ENCODE data around the gene JMJD8.
"Not testable (repeated sequence)": the region's sequence is repeated elsewhere in the genome, so short reads cannot be mapped to it uniquely, and the experiment has no call there.

Gene JMJD8

DNA sequence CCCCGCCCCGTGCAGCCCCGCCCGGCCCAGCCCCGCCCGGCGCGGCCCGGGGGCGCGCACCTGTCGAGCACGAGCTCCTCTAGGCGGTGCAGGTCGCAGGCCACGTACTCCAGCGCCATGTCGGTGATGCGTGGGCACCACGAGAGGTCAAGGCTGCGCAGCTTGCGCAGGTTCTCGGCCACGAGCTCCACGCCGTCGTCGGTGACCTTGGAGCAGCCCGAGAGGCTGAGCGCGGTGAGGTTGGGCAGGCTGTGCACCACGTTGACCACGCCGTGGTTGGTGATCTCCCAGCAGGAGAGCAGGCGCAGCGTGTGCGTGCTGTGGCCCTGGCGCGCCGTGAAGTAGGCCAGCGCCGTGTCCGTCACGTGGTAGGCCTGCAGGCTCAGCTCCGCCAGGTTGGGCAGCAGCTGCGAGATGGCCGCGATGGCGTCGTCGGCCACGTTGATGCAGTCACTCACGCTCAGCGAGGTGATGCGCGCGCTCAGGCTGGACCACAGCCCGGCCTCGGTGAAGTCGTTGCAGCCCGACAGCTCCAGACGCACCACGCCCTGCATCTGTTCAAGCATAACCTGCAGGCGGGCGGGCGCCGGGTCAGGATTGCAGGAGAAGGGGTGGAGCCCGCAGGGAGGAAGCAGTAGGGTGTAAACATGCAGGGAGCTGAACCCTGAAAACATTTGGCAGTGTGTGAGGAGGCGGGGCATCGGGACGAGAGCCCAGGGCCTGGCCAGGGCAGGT is 11.4 kb upstream of the JMJD8 start:
- H3K4me3 ChIP-seq: peak overlapping the region; percentile 15 to 51 (median 33)

DNA sequence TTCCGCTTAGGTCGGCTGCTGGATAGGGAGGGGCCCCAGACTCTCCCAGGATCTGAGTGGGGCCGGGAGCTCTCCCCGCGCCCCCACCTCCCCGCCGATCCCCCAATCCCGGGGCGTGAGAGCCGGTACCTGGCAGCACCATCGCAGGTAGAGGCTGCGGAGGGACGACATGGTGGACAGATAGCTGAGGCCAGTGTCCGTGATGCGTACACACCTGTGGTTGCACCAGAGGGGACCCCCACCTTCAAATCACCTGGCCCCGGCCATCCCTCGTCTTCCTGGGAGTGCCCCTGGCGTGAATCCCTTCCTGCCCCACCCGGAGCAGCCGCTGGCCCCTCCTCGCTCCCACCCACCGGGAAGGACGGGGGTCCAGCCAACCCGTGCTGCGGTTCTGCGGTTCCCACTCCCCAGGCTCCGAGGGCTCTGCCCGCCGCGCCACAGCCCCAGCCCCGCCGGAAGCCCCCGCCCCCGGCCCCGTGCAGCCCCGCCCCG is 10.8 kb upstream of the JMJD8 start:
- Histone ChIP-seq H3K27ac (peak overlapping the region in 16 of 21 experiments; percentile 19 to 78 (median 60)), H3K4me3 (peak overlapping the region; percentile 15 to 51 (median 33))

More for the DNA sequence above, 11.4 kb upstream of the JMJD8 start:
- peak overlapping the region in 15 of 21 experiments; percentile 38 to 76 (median 66) for H3K27ac ChIP-seq

DNA sequence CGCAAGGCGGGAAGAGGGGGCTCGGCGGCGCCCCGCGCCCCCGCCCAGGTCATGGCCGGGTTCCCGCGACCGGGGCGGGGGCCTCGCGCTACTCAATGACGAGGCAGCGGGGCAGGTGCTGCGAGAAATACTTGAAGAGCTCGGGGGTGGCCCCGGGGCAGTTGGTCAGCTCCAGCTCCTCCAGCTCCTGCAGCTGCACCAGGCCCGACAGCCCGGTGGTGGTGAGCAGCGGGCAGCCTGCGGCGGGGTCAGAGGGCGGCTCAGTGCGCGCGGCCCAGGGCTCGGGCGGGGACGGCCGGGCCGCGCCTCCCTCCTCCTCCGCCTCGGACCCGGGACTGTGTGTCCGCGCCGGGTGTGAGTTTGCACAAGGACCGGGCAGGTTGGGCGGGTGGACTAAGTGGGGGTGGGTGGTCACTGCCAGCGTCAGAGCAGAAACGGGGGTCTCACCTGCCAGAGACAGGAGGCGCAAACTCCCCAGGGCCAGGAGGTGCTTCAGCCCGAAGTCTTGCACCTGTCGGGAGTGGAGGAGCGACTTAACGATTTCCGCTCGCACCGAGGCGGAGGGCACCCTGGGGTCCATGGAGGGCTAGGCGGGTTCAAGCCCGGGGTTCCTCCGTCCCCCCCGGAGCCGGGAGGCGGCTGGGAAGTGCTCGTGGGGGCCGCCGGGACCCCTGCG is 10.2 kb upstream of the JMJD8 start:
- Histone ChIP-seq H3K4me3 (peak overlapping the region; percentile 15 to 51 (median 33)), H3K27ac (peak overlapping the region in 15 of 21 experiments; percentile 19 to 78 (median 60))

DNA sequence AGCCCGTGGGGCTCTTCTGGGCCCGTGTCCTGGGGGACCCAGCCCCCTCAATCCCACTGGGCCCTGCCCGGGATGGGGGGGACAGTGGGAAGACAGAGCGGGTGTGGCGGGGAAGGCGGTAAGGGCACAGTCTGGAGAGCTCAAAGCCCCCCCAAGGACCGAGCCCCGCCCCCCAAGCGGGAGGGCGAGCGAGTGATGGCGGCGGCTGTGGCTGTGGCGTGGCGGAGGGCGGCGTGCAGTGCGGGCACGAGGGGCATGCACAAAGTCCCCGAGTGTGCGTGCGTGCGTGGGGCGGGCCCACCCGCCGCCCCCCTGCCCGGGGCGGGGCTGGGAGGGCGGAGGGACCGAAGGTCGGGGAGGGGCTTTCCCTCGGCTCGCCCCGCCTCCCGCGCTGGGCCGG is 9.6 kb upstream of the JMJD8 start:
- H3K4me3 ChIP-seq: peak overlapping the region in 2 of 7 experiments; percentile 33 to 51
- peak overlapping the region in 4 of 21 experiments; percentile 0 to 31 (median 27) for H3K27ac ChIP-seq

DNA sequence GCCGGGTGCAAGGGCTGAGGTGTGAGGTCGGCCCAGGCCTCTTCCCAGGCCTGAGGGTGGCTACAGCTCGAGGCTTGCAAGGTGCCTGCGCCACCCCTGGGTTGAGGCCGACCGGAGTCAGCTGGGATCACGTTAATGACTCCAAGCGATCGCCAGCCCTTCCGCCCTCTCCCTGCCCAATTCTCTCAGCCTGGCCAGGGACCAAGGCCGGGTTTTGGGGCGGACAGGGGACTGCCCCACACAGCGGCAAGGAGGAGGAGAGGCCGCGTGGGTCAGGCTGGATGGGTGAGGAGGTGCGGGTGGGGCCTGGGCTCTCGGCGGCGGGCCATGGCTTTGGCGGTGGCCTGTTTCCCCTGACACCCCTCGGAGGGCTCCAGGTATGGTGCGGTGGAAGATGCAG is 9.2 kb upstream of the JMJD8 start:
- peak overlapping the region in 4 of 21 experiments; percentile 0 to 31 (median 27) for H3K27ac ChIP-seq
- H3K4me3 ChIP-seq: no peak overlapping the region

DNA sequence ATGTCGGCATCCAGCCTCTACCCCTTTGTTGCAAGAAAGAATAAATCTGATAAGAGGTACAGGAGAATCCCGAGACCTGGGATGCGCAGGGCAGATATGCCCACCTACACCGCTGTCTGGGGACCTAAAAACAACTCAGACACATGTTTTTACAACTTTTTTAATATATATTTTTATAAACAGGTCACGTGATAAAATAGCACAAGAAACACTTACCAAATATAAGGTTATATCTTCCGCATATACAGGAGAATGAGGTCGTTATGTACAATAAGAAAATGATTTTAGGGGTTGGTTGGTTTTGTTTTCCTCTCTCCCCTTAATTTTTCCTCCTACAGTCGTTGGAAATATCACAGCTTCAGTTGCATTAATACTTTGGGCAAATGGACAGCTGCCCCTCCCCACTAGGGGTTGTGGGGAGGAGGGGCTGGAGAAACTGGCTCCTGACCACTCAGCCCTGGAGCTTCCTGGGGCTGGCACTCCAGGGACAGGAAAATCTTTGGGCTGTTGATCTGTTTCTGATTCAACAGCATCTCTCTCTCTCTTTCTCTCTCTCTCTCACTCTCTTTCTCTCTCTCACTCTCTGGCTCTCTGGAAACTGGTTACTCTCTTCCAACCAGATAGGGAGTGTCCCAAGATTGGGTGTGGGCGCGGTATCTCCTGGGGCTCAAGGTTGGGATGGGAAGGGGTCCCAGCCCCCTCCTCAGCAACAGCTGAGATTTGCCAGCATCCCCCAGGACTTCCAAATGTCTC is 8.4 kb upstream of the JMJD8 start:
- peak overlapping the region in 3 of 21 experiments; percentile 9 to 29 (median 25) for H3K27ac ChIP-seq
- H3K4me3 ChIP-seq: no peak overlapping the region

DNA sequence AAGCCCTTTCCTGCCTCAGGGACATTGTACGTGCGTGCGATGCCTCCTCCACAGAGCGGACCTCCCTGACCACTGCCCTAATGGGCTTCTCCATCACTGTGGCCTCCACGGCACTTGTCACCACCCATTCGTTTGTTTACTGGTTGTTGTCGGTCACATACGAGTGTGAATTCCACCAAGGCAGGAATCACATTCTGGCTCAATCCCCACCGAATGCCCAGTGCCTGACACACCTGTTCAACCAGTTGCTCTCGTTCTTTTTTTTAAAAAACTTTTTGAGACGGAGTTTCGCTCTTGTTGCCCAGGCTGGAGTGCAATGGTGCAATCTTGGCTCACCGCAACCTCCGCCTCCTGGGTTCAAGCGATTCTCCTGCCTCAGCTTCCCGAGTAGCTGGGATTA is 7.1 kb upstream of the JMJD8 start:
- peak overlapping the region in 4 of 21 experiments; percentile 0 to 95 (median 92) for H3K27ac ChIP-seq
- not testable (repeated sequence) for H3K4me3 ChIP-seq

DNA sequence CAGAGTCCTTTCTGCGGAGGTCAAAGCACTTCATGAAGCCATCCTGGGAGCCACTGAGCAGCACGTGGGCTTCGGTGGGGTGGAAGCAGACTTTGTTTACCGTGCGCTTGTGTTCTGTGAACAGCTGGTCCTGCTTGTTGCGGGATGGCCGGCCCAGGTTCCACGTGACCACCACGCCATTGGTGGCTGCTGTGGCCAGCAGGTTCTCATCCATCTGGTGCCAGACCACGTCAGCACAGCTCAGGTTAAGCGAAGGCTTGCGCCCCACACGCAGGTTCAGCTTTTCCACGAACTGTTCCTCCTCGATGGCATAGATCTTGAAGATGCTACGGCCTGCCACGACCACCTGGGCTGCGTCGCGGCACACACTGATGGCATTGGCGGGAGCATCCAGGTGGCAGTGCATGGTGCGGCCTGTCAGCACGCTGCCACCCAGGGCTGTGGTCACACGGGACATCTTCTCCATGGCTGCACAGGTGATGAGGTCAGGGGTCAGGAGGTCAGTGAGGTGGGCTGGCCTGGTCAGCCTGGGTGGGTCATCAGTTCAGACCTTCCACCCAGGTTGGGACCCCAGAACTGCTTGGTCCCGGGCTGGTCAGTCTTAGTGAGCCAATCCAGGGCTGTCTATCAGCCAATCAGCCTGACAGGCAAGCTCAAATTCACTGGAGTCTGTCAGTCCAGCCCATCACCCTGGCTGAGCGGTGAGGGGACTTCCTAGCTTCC is 5.2 kb upstream of the JMJD8 start:
- Histone ChIP-seq H3K27ac (peak overlapping the region in 20 of 21 experiments; percentile 74 to 98 (median 92)), H3K4me3 (peak overlapping the region; percentile 69 to 98 (median 88))

DNA sequence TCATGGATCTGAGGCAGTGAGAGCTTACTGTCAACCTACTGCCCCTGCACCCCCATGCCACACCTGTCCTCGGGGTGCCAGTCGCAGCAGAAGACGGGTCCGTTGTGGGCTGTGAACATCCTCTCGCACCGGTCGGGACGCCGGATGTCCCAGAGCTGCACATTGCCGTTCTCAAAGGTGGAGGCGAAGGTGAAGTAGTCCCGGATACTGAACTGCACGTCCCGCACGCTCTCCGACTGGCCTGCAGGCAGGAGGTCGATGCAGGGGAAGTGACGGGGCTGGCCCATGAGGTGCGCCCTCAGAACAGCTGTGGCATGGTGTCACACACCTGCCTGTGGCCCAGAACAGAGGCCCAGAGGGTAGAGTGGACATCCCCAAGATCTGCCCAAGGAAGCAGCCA is 3.4 kb upstream of the JMJD8 start:
- Histone ChIP-seq H3K27ac (no peak overlapping the region), H3K4me3 (no peak overlapping the region)

DNA sequence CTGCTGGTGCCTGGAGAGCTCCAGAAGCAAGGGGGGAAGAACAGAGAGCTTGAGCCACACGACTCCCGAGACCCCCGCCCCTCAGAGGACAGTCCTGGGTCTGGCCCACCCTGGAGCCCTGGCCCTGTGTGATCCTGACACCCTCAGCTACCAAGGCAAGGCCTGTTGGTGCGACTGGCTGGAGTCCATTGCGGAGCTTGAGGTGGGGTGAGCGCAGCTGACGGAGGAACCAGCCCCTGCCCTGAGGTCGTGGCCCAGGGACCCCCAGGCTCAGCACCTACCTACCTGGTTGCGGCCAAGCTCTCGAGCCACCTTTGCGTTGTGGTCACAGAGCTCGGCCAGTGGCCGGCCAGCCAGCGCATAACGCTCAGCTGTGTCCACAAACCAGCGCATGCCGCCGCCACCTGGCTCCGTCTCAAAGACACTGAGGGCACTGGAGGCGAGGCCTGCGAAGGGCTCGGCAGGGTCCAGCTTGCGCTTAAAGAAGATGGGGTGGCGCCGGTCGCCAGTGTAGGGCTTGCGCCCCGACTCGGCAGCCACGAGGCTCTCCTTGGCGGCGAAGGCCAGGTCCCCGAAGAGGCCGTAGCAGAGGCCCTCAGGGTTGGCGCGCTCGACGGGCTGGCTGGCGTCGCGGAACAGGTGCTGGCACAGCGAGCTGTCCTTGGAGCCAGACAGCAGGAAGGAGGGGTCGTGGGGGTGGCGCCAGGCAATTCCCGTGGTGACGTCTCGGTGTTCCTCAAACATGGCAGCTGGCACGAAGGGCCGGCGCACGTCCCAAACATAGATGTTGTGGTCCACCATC is 2.5 kb upstream of the JMJD8 start:
- Histone ChIP-seq H3K4me3 (no peak overlapping the region), H3K27ac (no peak overlapping the region)

DNA sequence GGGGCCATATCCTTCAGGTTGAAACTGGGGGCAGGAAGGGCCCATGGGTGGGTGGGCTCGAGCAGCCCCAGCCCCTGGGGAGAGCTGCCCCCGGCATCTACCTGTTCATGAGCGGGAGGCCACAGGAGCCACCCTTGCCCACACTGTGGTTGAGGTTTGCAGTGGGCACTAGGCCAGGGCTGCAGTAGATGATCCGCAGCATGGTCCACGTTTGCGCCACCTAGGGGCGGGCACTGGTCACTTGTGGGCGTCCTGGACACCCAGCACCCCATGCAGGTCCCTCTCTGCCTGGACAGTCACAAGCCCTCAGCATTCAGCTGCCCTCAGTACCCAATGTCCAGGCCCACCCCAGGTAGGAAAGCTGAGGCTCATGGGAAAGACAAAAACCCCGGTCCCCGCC is 1.8 kb upstream of the JMJD8 start:
- no peak overlapping the region for H3K27ac ChIP-seq
- H3K4me3 ChIP-seq: no peak overlapping the region

DNA sequence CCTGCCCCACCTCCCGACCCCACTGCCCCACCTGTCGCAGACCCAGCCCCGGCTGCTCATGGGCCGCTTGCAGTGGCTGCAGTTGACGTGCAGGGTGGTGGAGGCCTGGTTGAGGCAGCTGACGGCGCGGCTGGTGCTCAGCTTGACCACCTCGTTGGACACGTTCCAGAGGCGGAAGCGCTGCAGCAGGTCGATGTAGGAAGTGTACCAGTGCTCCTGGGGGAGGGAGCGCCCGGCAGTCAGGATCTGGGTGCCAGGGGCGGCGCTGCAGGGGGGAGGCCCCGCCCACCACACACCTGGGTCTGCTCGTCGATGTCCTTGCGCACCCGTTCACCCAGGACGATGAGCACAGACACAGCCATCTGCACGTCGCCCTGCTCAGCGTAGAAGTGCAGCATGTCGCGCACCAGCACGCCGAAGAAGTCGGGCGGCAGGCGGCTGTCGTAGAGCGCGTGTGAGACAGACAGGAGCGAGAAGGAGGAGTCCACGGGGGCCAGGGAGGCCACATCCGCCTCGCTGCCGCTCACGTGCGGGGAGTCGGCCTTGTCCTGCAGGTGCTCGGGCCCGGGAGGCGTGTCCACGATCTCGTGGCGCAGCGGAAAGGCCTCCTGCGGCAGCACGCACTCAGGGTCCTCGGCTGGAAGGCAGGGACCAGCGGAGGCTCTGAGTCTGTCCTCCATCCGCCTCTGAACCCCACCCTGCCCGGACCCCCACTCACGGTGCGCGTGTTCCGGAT is 995 bp upstream of the JMJD8 start:
- H3K4me3 ChIP-seq: peak overlapping the region; percentile 45 to 69 (median 64)
- peak overlapping the region in 20 of 21 experiments; percentile 46 to 91 (median 84) for H3K27ac ChIP-seq

DNA sequence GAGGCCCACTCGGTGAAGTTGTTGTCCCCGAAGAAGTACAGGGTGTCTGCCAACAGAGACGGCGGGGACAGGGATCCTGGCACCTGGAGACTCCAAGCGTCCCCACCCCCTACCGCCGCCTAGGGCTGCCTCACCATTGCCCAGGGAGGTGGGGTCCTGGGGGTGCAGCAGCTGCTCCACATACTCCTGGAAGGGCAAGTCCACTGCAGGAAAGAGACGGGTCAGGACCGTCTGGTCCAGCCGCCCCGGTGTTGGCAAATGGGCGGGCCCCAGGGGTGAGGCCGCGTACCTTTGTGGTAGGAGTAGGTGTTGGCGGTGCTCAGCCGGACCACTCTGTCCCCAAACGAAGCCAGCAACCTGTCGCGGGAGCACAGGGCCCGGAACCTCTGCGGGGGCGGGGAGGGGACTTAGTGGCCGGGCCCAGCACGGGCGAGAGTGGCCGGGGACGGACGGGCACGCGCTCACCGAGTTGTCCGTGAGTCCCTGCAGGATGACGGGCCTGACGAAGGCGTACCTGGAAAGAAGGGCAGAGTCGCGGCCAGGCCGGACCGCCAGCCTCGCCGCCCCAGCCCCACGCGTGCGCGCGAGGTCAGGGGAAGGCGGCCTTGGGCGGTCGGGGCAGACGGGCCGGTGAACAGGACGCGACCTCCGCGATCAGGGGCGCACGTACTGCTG is 601 bp downstream of the JMJD8 start:
- Histone ChIP-seq H3K27ac (peak overlapping the region; percentile 47 to 91 (median 83)), H3K4me3 (peak overlapping the region; percentile 45 to 69 (median 64))

DNA sequence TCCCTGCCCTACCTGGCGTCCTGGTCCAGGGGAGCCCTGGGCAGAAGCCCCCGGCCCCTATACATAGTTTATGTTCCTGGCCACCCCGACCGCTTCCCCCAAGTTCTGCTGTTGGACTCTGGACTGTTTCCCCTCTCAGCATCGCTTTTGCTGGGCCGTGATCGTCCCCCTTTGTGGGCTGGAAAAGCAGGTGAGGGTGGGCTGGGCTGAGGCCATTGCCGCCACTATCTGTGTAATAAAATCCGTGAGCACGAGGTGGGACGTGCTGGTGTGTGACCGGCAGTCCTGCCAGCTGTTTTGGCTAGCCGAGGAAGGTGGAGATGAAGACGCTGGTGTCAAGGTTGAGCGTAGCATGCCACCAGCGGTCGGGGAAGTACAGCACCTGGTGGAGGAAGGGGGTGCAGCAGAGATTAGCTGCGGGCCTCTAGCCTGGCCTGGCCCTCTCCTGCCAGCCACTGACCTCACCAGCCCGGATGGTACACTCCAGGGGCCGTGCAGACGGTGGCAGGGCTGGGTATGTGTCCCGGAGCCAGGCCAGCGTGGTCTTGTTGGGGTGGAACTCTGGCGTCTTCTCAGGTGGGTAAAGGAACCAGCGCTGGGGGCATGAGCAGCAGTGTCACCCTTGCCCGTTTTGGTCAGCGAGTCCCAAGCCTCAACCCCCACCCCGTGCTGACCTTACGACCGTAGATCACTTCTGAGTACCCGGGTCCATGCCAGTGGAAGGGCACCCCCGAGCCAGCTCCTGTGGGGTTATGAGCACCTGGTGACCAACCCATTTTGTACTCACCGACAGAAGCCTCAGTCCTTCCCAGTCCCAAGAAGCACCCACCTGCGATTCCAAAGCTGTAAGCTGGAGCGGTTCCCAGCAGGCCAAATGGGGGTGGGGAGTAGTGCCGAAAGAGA is 1.4 kb downstream of the JMJD8 start:
- peak overlapping the region in 5 of 7 experiments; percentile 45 to 88 (median 65) for H3K4me3 ChIP-seq
- peak overlapping the region in 3 of 21 experiments; percentile 86 to 87 (median 86) for H3K27ac ChIP-seq

DNA sequence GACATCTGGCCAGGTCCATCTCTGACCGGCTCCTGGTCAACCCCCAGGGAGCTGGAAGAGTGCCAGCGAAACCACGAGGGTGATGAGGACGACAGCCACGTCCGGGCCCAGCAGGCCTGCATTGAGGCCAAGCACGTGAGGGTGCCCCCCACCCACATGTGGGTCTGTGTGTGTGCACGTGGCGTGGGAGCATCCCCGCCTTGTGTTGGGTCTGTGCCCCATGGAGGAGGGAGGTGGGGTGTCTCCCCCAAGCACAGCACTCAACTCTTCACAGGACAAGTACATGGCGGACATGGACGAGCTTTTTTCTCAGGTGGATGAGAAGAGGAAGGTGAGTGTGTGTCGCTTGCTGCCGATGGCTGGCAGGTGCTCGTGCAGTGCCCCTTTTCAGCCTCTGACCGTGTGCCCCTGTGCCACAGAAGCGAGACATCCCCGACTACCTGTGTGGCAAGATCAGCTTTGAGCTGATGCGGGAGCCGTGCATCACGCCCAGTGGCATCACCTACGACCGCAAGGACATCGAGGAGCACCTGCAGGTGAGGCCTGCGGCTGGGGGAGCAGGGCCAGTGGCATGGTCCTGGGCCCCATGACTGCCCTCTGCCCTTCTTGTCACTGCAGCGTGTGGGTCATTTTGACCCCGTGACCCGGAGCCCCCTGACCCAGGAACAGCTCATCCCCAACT is 2.2 kb downstream of the JMJD8 start:
- Histone ChIP-seq H3K27ac (peak overlapping the region in 1 of 21 experiments; percentile 85), H3K4me3 (peak overlapping the region in 2 of 7 experiments; percentile 88 to 91)
